Neural cell (in vitro differentiated cells): ENCODE data around the gene LRWD1. TPM values are rescaled to one million over a fixed set of nuclear protein-coding genes. Genes with fewer than 3 reads are reported as not detected.

Experiments
- H2AFZ ChIP-seq: fragments of 200-600, 300-800 bp; sonication (generic), shearing (Covaris generic); 2 replicates; pipeline ENCODE4 v1.6.0; 2014; ENCODE audit warnings: low read depth, mild to moderate bottlenecking, antibody characterized with exemption, low read length, moderate library complexity
- H3F3A ChIP-seq: fragments of 200-600 bp; shearing (Covaris generic); 2 replicates; pipeline ENCODE4 v1.6.1; 2016; ENCODE audit warnings: mild to moderate bottlenecking, moderate library complexity, mixed read lengths, antibody characterized with exemption, low read length; ENCODE audit not compliant: insufficient read depth, poor library complexity, severe bottlenecking
- H3K27ac ChIP-seq: fragments of 200-600, 300-800 bp; sonication (generic), shearing (Covaris generic); 2 replicates; pipeline ENCODE4 v1.5.1; 2014; ENCODE audit warnings: mild to moderate bottlenecking, low read length, moderate library complexity
- H3K27me3 ChIP-seq: fragments of 300-800, 200-600 bp; sonication (generic), shearing (Covaris generic); 2 replicates; pipeline ENCODE4 v1.6.0; 2014; ENCODE audit warnings: mild to moderate bottlenecking, low read depth, low read length, moderate library complexity; ENCODE audit not compliant: insufficient read depth
- H3K36me3 ChIP-seq: fragments of 300-800, 200-600 bp; sonication (generic), shearing (Covaris generic); 2 replicates; pipeline ENCODE4 v1.5.1; 2014; ENCODE audit warnings: mild to moderate bottlenecking, antibody characterized with exemption, low read length, moderate library complexity; ENCODE audit not compliant: insufficient read depth
- H3K4me2 ChIP-seq: fragments of 300-800, 200-600 bp; sonication (generic), shearing (Covaris generic); 2 replicates; pipeline ENCODE4 v1.6.0; 2014; ENCODE audit warnings: mild to moderate bottlenecking, low read length
- H3K4me3 ChIP-seq: fragments of 300-800, 200-600 bp; sonication (generic), shearing (Covaris generic); 2 replicates; pipeline ENCODE4 v1.5.1; 2014; ENCODE audit warnings: mild to moderate bottlenecking, low read length, moderate library complexity
- H3K79me2 ChIP-seq: fragments of 200-600 bp; shearing (Covaris generic); replicated peaks from 2 replicates; pipeline ENCODE4 v1.6.0; 2014; ENCODE audit warnings: mild to moderate bottlenecking, low read length, moderate library complexity; ENCODE audit not compliant: insufficient read depth
- H3K9ac ChIP-seq: fragments of 300-800, 200-600 bp; sonication (generic), shearing (Covaris generic); 2 replicates; pipeline ENCODE4 v1.6.1; 2016; ENCODE audit warnings: mild to moderate bottlenecking, low read length, mixed read lengths
- H3K9me2 ChIP-seq: fragments of 200-600 bp; shearing (Covaris generic); 2 replicates; pipeline ENCODE4 v1.6.1; 2016; ENCODE audit warnings: mild to moderate bottlenecking, low read length, mixed read lengths; ENCODE audit not compliant: insufficient read depth
- H3K9me3 ChIP-seq: fragments of 200-600, 300-800 bp; sonication (generic), shearing (Covaris generic); 2 replicates; pipeline ENCODE4 v1.6.1; 2016; ENCODE audit warnings: mild to moderate bottlenecking, mixed run types, low read length, moderate library complexity, mixed read lengths
- H4K20me1 ChIP-seq: fragments of 200-600 bp; shearing (Covaris generic); 2 replicates; pipeline ENCODE4 v1.6.1; 2016; ENCODE audit warnings: mild to moderate bottlenecking, mixed run types; ENCODE audit not compliant: insufficient read depth
- CTCF ChIP-seq: fragments of 450-650 bp; IDR thresholded peaks from 2 replicates; pipeline ENCODE4 v1.5.1; 2014; ENCODE audit warnings: antibody characterized with exemption, mild to moderate bottlenecking, moderate library complexity; ENCODE audit not compliant: poor library complexity, severe bottlenecking
- EP300 ChIP-seq: fragments of 450-650 bp; conservative IDR thresholded peaks from 2 replicates; pipeline ENCODE4 v1.6.1; 2014; ENCODE audit warnings: antibody characterized with exemption, mild to moderate bottlenecking, moderate library complexity; ENCODE audit not compliant: poor library complexity, severe bottlenecking
- EZH2 ChIP-seq: fragments of 200-600, 300-800 bp; shearing (Covaris generic), sonication (generic); IDR thresholded peaks from 2 replicates; pipeline ENCODE4 v1.6.1; 2014; ENCODE audit warnings: antibody characterized with exemption, low read length, borderline replicate concordance, mild to moderate bottlenecking; ENCODE audit not compliant: insufficient read depth, poor library complexity, severe bottlenecking
- MXI1 ChIP-seq: fragments of 450-650 bp; conservative IDR thresholded peaks from 2 replicates; pipeline ENCODE4 v1.6.1; 2014; ENCODE audit warnings: antibody characterized with exemption, mild to moderate bottlenecking; ENCODE audit not compliant: poor library complexity, severe bottlenecking
- POLR2AphosphoS5 ChIP-seq: IDR thresholded peaks from 2 replicates; pipeline ENCODE4 v1.6.1; 2012
- RAD21 ChIP-seq: fragments of 450-650 bp; conservative IDR thresholded peaks from 2 replicates; pipeline ENCODE4 v1.6.1; 2014; ENCODE audit warnings: antibody characterized with exemption, mild to moderate bottlenecking, moderate library complexity
- REST ChIP-seq: IDR thresholded peaks from 2 replicates; pipeline ENCODE4 v1.6.1; 2012; ENCODE audit warnings: borderline replicate concordance
- SMC3 ChIP-seq: fragments of 450-650 bp; conservative IDR thresholded peaks from 2 replicates; pipeline ENCODE4 v1.6.1; 2014; ENCODE audit warnings: antibody characterized with exemption, mild to moderate bottlenecking, moderate library complexity; ENCODE audit not compliant: poor library complexity
- TAF1 ChIP-seq: IDR thresholded peaks from 2 replicates; pipeline ENCODE4 v1.6.1; 2012; ENCODE audit warnings: low read depth
- polyA plus RNA-seq: library from polyadenylated mRNA; depleted of rRNA; stranded (reverse); fragments of >200 nt; gene quantifications from 2 replicates; pipeline ENCODE4 v1.2.3, GENCODE V29; 2014

Gene LRWD1
- polyA plus RNA-seq, 1 donor from 2014 or later: 85.5 TPM

- peak overlapping the region; percentile 92 for H3K4me3 ChIP-seq
- peak overlapping the region; percentile 33 for H2AFZ ChIP-seq
- H3F3A ChIP-seq: no peaks in the 10 kb centered on the region
- peaks cover 13% of the 10 kb centered on the region for H3K79me2 ChIP-seq
- no peaks in the 10 kb centered on the region for H3K9me2 ChIP-seq
- H3K4me2 ChIP-seq: peak overlapping the region; percentile 73
- no peaks in the 10 kb centered on the region for H3K36me3 ChIP-seq
- no peaks in the 10 kb centered on the region for H3K27me3 ChIP-seq
- peak overlapping the region; percentile 89 for H3K9ac ChIP-seq
- peak overlapping the region; percentile 47 for H3K27ac ChIP-seq
- no peaks in the 10 kb centered on the region for H3K9me3 ChIP-seq
- TF ChIP-seq SMC3 (no peak), REST (no peak), RAD21 (no peak), EZH2 (no peak), POLR2AphosphoS5 (no peak), CTCF (no peak)
- no peaks in the 10 kb centered on the region for H4K20me1 ChIP-seq
These were observed 30.7 kb upstream of the LRWD1 start for GRCh38 chr7:102434039-102434486.

- Histone ChIP-seq H3K27ac (no peak overlapping the region), H3K9ac (no peak overlapping the region), H3K9me2 (no peaks in the 10 kb centered on the region), H3K4me3 (no peak overlapping the region), H3F3A (no peaks in the 10 kb centered on the region), H2AFZ (no peak overlapping the region), H3K79me2 (peaks cover 13% of the 10 kb centered on the region), H3K36me3 (no peaks in the 10 kb centered on the region), H3K27me3 (no peaks in the 10 kb centered on the region), H3K4me2 (no peak overlapping the region), H4K20me1 (no peaks in the 10 kb centered on the region), H3K9me3 (no peaks in the 10 kb centered on the region)
- TF ChIP-seq EP300: no peak
- TF ChIP-seq CTCF: no peak
- TF ChIP-seq REST: no peak
- TF ChIP-seq POLR2AphosphoS5: no peak
- TF ChIP-seq RAD21: no peak
- TF ChIP-seq SMC3: no peak
- no peak for TF ChIP-seq MXI1
- no peak for TF ChIP-seq EZH2
- TF ChIP-seq TAF1: no peak
These were observed 28.7 kb upstream of the LRWD1 start for GRCh38 chr7:102436118-102436517.
